Activated CD4-positive, alpha-beta T cell treated with anti-CD3 and anti-CD28 coated beads, Interleukin-2, amount 10 ng/mL, durations not matched to agents 24 days and 14 days (primary cell): ENCODE measurements around the gene FABP6. TPM values are rescaled to one million over a fixed set of nuclear protein-coding genes. Genes with fewer than 3 reads are reported as not detected.
"Not testable (repeated sequence)": the region's sequence is repeated elsewhere in the genome, so short reads cannot be mapped to it uniquely, and the experiment has no call there.

Source experiments
- DNase-seq: peaks from one replicate; pipeline ENCODE4 v3.0.0; 2022
- H3K27ac Mint-ChIP-seq: one replicate; pipeline ENCODE4 v1.8.0; 2022; ENCODE audit warnings: mild to moderate bottlenecking, mixed read lengths
- H3K27me3 Mint-ChIP-seq: one replicate; pipeline ENCODE4 v1.8.0; 2022; ENCODE audit warnings: mixed read lengths
- H3K36me3 Mint-ChIP-seq: one replicate; pipeline ENCODE4 v1.8.0; 2022; ENCODE audit warnings: low read depth, mild to moderate bottlenecking, mixed read lengths
- H3K4me1 Mint-ChIP-seq: one replicate; pipeline ENCODE4 v1.8.0; 2021; ENCODE audit warnings: mixed read lengths
- H3K4me3 Mint-ChIP-seq: one replicate; pipeline ENCODE4 v1.8.0; 2022; ENCODE audit warnings: mild to moderate bottlenecking, moderate library complexity, mixed read lengths
- H3K9me3 Mint-ChIP-seq: one replicate; pipeline ENCODE4 v1.8.0; 2021; ENCODE audit warnings: mixed read lengths
- intact Hi-C: fragments of 100-400 bp; cut with micrococcal nuclease; formaldehyde crosslinking; loops from one replicate; pipeline ENCODE4 v1.15.1; 2023
- total RNA-seq: library from RNA; stranded (reverse); gene quantifications from 2 replicates; pipeline ENCODE4 v1.2.3, GENCODE V29; 2022

The FABP6 gene
- total RNA-seq: not detected in 2 replicates

- H3K9me3 Mint-ChIP-seq: no peaks in the 10 kb centered on the region
- H3K4me3 Mint-ChIP-seq: no peak within 1 kb of the TSS
- no peaks in the 10 kb centered on the region for H3K4me1 Mint-ChIP-seq
- DNase-seq: no peak
- H3K27ac Mint-ChIP-seq: no peak within 1 kb of the TSS
- H3K27me3 Mint-ChIP-seq: no peaks in the 10 kb centered on the region
- intact Hi-C loops: no loop called here
- no peaks in the 10 kb centered on the region for H3K36me3 Mint-ChIP-seq
Measured at GRCh38 chr5:160229190-160229742, at the start of gene FABP6. FABP6 (plus strand) TSS chr5:160229506; CDS start chr5:160229558, 52 bp downstream.

DNA sequence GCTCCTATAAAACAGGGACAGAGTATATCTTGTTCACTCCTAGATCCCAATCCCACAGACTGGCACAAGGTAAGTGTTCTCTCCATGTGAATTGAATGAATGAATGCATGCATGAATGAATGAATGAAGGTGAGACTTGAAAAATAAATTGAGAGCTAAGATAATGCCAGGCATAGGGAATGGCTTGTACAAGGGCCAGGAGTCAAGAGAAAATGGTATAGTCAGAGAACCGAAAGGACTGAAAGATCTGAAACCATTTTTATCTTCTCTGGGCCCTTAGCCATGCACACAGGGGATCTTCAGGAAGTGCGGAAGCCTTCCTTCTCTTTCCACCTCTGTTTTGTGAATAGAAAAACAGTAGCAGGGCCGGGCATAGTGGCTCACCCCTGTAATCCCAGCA is 48.4 kb upstream of the FABP6 start:
- no peaks in the 10 kb centered on the region for H3K9me3 Mint-ChIP-seq
- intact Hi-C loops: no loop called here
- no peaks in the 10 kb centered on the region for H3K4me1 Mint-ChIP-seq
- H3K4me3 Mint-ChIP-seq: no peak overlapping the region
- H3K36me3 Mint-ChIP-seq: no peaks in the 10 kb centered on the region
- peaks cover 6% of the 10 kb centered on the region for H3K27me3 Mint-ChIP-seq
- DNase-seq: no peak
- H3K27ac Mint-ChIP-seq: no peak overlapping the region

DNA sequence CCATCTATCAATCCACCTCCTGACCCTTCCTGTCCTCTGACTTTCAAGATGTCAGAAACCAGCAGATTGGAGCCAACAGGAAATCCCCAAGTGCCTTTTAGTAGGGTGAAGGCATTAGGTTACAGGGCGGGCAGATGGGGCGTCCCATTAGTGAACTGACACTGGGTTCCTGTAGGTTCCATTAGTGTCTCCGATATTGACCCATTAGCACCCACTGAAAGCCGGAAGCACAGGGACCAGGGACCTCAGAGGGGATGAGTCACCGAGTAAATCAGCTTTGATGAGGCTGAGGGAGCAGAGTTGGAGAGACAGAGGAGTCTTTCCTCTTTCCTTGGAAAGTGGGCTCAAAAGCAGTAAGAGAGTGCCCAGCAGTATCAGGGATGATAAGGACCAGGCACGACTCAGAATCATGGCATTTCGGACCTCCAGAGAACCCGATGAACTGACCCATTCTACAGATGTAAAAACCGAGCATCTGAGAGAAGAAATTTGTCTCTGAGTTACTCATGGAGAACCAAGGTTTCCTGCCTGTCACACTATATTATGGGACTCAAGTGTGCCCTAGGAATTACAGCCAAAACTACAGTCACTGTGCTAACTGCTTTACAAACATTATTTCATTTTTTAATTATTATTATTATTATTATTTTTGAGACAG is 47.2 kb upstream of the FABP6 start:
- H3K4me3 Mint-ChIP-seq: no peak overlapping the region
- H3K4me1 Mint-ChIP-seq: no peaks in the 10 kb centered on the region
- no peaks in the 10 kb centered on the region for H3K36me3 Mint-ChIP-seq
- no peak overlapping the region for H3K27ac Mint-ChIP-seq
- H3K9me3 Mint-ChIP-seq: peaks cover 7% of the 10 kb centered on the region
- intact Hi-C loops: no loop called here
- DNase-seq: no peak
- H3K27me3 Mint-ChIP-seq: peaks cover 8% of the 10 kb centered on the region

- Mint-ChIP-seq H3K27ac (no peak overlapping the region), H3K4me3 (no peak overlapping the region), H3K27me3 (peaks cover 8% of the 10 kb centered on the region), H3K4me1 (peaks cover 1% of the 10 kb centered on the region), H3K36me3 (no peaks in the 10 kb centered on the region), H3K9me3 (peaks cover 7% of the 10 kb centered on the region)
- DNase-seq: no peak
- intact Hi-C loops: no loop called here
Measured at GRCh38 chr5:160183075-160183474, 46.2 kb upstream of the FABP6 start.

DNA sequence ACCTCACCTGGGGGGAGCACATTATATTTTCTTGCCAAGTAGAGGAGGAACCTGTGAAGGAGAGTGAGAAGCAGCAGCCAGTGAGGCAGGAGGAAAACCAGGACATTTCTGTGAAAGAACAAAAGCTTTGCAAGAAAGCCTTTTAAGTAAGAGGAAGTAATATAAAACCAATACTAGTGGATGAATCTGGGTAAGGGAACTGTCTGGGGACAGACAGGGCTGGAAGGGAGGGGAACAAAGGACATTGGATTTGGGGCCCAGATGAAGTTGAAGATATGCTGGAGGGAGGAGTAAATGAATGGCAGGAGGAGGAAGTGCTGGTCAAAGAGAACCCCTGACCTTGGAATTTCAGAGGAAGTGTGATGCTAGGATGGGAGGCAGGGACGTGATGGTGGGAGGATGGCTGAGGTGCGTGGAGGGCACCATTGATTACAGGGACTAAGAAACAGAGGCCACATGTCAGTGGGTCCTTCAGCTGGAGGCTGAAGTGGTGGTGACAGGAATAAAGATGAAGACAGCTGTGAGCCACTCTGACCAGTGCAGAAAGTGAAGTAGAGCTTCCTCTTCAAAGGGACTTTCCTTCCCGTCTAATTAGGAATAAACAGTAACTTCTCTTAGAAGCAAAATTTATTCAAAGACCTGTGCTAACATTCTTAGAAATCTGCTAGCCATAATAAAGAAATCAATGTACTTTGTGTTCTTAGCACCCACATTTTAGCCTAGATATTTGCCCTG is 43.5 kb upstream of the FABP6 start:
- H3K36me3 Mint-ChIP-seq: no peaks in the 10 kb centered on the region
- intact Hi-C loops: no loop called here
- H3K27me3 Mint-ChIP-seq: peaks cover 10% of the 10 kb centered on the region
- no peak for DNase-seq
- H3K9me3 Mint-ChIP-seq: peaks cover 7% of the 10 kb centered on the region
- H3K4me3 Mint-ChIP-seq: no peak overlapping the region
- no peak overlapping the region for H3K27ac Mint-ChIP-seq
- peaks cover 2% of the 10 kb centered on the region for H3K4me1 Mint-ChIP-seq

GRCh38 chr5:160186480-160186879 is 42.8 kb upstream of the FABP6 start:
- Mint-ChIP-seq H3K9me3 (peaks cover 7% of the 10 kb centered on the region), H3K27me3 (peaks cover 10% of the 10 kb centered on the region), H3K27ac (no peak overlapping the region), H3K4me3 (no peak overlapping the region), H3K36me3 (no peaks in the 10 kb centered on the region), H3K4me1 (peaks cover 2% of the 10 kb centered on the region)
- intact Hi-C loops: no loop called here
- no peak for DNase-seq

GRCh38 chr5:160187091-160187490 is 42.2 kb upstream of the FABP6 start:
- no peak overlapping the region for H3K27ac Mint-ChIP-seq
- H3K27me3 Mint-ChIP-seq: peaks cover 10% of the 10 kb centered on the region
- H3K9me3 Mint-ChIP-seq: peaks cover 7% of the 10 kb centered on the region
- peak overlapping the region; percentile 12 for H3K4me3 Mint-ChIP-seq
- intact Hi-C loops: no loop called here
- H3K36me3 Mint-ChIP-seq: no peaks in the 10 kb centered on the region
- DNase-seq: no peak
- peaks cover 2% of the 10 kb centered on the region for H3K4me1 Mint-ChIP-seq

- H3K4me3 Mint-ChIP-seq: peak overlapping the region; percentile 58
- H3K27ac Mint-ChIP-seq: peak overlapping the region; percentile 32
- peaks cover 2% of the 10 kb centered on the region for H3K4me1 Mint-ChIP-seq
- peaks cover 7% of the 10 kb centered on the region for H3K9me3 Mint-ChIP-seq
- intact Hi-C loops: no loop called here
- H3K36me3 Mint-ChIP-seq: no peaks in the 10 kb centered on the region
- peaks cover 6% of the 10 kb centered on the region for H3K27me3 Mint-ChIP-seq
- peak; percentile 63 for DNase-seq
Measured at GRCh38 chr5:160188141-160189015, 40.9 kb upstream of the FABP6 start.

GRCh38 chr5:160192424-160192823 is 36.9 kb upstream of the FABP6 start:
- no peak overlapping the region for H3K4me3 Mint-ChIP-seq
- H3K27ac Mint-ChIP-seq: no peak overlapping the region
- peaks cover 4% of the 10 kb centered on the region for H3K27me3 Mint-ChIP-seq
- H3K4me1 Mint-ChIP-seq: peaks cover 2% of the 10 kb centered on the region
- no peak for DNase-seq
- H3K36me3 Mint-ChIP-seq: no peaks in the 10 kb centered on the region
- intact Hi-C loops: no loop called here
- no peaks in the 10 kb centered on the region for H3K9me3 Mint-ChIP-seq

GRCh38 chr5:160193076-160193475 is 36.2 kb upstream of the FABP6 start:
- H3K36me3 Mint-ChIP-seq, H3K9me3 Mint-ChIP-seq, H3K27ac Mint-ChIP-seq, DNase-seq, H3K4me3 Mint-ChIP-seq, H3K4me1 Mint-ChIP-seq, H3K27me3 Mint-ChIP-seq, intact Hi-C loops: not testable (repeated sequence)

DNA sequence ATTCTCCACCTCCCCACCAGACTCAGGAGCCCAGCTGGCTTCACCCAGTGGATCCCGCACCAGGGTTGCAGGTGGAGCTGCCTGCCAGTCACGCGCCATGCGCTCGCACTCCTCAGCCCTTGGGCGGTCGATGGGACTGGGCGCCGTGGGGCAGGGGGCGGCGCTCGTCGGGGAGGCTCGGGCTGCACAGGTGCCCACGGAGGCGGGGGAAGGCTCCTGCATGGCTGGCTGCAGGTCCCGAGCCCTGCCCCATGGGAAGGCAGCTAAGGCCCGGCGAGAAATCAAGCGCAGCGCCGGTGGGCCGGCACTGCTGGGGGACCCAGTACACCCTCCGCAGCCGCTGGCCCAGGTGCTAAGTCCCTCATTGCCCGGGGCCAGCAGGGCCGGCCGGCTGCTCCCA is 35.5 kb upstream of the FABP6 start:
- H3K27ac Mint-ChIP-seq, H3K4me3 Mint-ChIP-seq, H3K4me1 Mint-ChIP-seq, DNase-seq, H3K36me3 Mint-ChIP-seq, H3K9me3 Mint-ChIP-seq, intact Hi-C loops: not testable (repeated sequence)
- H3K27me3 Mint-ChIP-seq: peaks cover 14% of the 10 kb centered on the region

- no peak for DNase-seq
- H3K9me3 Mint-ChIP-seq: no peaks in the 10 kb centered on the region
- no peak overlapping the region for H3K4me3 Mint-ChIP-seq
- no peak overlapping the region for H3K27ac Mint-ChIP-seq
- intact Hi-C loops: loop anchor here (5.0 kb wide), 2 partner anchors 80 to 175 kb away; partner anchors contain the start of gene PWWP2A
- peaks cover 14% of the 10 kb centered on the region for H3K27me3 Mint-ChIP-seq
- H3K36me3 Mint-ChIP-seq: no peaks in the 10 kb centered on the region
- peaks cover 4% of the 10 kb centered on the region for H3K4me1 Mint-ChIP-seq
Measured at GRCh38 chr5:160197341-160198144, 31.8 kb upstream of the FABP6 start.

- no peaks in the 10 kb centered on the region for H3K9me3 Mint-ChIP-seq
- H3K36me3 Mint-ChIP-seq: no peaks in the 10 kb centered on the region
- no peak overlapping the region for H3K27ac Mint-ChIP-seq
- DNase-seq: no peak
- intact Hi-C loops: loop anchor here (5.0 kb wide), 2 partner anchors 81 to 176 kb away; partner anchors contain the start of gene PWWP2A
- no peak overlapping the region for H3K4me3 Mint-ChIP-seq
- H3K27me3 Mint-ChIP-seq: peaks cover 14% of the 10 kb centered on the region
- peaks cover 4% of the 10 kb centered on the region for H3K4me1 Mint-ChIP-seq
Measured at GRCh38 chr5:160198146-160198545, 31.2 kb upstream of the FABP6 start.
